Subcutaneous abdominal adipose tissue (tissue), 5 donors: ENCODE results near the gene UNC93A.
A peak's percentile ranks its signal among the peaks of the same experiment; 100 is the strongest.
"Not testable (repeated sequence)": the region's sequence is repeated elsewhere in the genome, so short reads cannot be mapped to it uniquely, and the experiment has no call there.

Experiments
- H3K27ac ChIP-seq: one replicate; pipeline ENCODE4 v1.7.0; 2013; ENCODE audit warnings: low read depth, mild to moderate bottlenecking, inconsistent platforms, low read length, moderate library complexity
- H3K27me3 ChIP-seq, 5 donors: one replicate each; pipeline ENCODE4 v1.7.0; 2013; ENCODE audit warnings: low read length in 5 of 5, inconsistent platforms in 1 of 5; ENCODE audit not compliant: control insufficient read depth in 5 of 5, insufficient read depth in 4 of 5
- H3K36me3 ChIP-seq, 5 donors: one replicate each; pipeline ENCODE4 v1.7.0; 2013; ENCODE audit warnings: low read length in 5 of 5; ENCODE audit not compliant: control insufficient read depth in 5 of 5, insufficient read depth in 5 of 5
- H3K4me1 ChIP-seq, 5 donors: one replicate each; pipeline ENCODE4 v1.7.0; 2013; ENCODE audit warnings: low read length in 5 of 5, mild to moderate bottlenecking in 3 of 5, moderate library complexity in 1 of 5; ENCODE audit not compliant: control insufficient read depth in 5 of 5, insufficient read depth in 5 of 5
- H3K4me3 ChIP-seq, 5 donors: one replicate each; pipeline ENCODE4 v1.7.0; 2013; ENCODE audit warnings: low read length in 5 of 5, low read depth in 1 of 5
- H3K9ac ChIP-seq, 5 donors: one replicate each; pipeline ENCODE4 v1.7.0; 2013; ENCODE audit warnings: low read length in 5 of 5, mild to moderate bottlenecking in 4 of 5, moderate library complexity in 3 of 5
- H3K9me3 ChIP-seq, 5 donors: one replicate each; pipeline ENCODE4 v1.7.0; 2013; ENCODE audit warnings: low read length in 5 of 5; ENCODE audit not compliant: control insufficient read depth in 5 of 5
- donor health status: healthy.
- donor health status: healthy.
- donor health status: healthy.
- donor health status: healthy.
- donor health status: healthy.

UNC93A gene

GRCh38 chr6:167350731-167351655, 59.9 kb downstream of the UNC93A start:
- H3K4me3 ChIP-seq: peak overlapping the region; percentile 25 to 68 (median 55)
- H3K36me3 ChIP-seq: no peaks in the 10 kb centered on the region
- peaks cover 0 to 18% (median 11%) of the 10 kb centered on the region in 5 donors for H3K4me1 ChIP-seq
- no peak overlapping the region for H3K27ac ChIP-seq
- H3K9ac ChIP-seq: no peak overlapping the region
- peaks cover 0 to 10% (median 0%) of the 10 kb centered on the region in 5 donors for H3K9me3 ChIP-seq
- peaks cover 0 to 23% (median 11%) of the 10 kb centered on the region in 5 donors for H3K27me3 ChIP-seq

- peaks cover 2 to 28% (median 11%) of the 10 kb centered on the region in 5 donors for H3K27me3 ChIP-seq
- H3K27ac ChIP-seq: no peak overlapping the region
- no peak overlapping the region for H3K9ac ChIP-seq
- peaks cover 0 to 18% (median 11%) of the 10 kb centered on the region in 5 donors for H3K4me1 ChIP-seq
- H3K9me3 ChIP-seq: peaks cover 0 to 10% (median 0%) of the 10 kb centered on the region in 5 donors
- H3K36me3 ChIP-seq: no peaks in the 10 kb centered on the region
- H3K4me3 ChIP-seq: peak overlapping the region in 2 of 5 donors; percentile 55 to 68
Measured at GRCh38 chr6:167351656-167352345, 60.7 kb downstream of the UNC93A start.

- Histone ChIP-seq H3K4me1 (no peaks in the 10 kb centered on the region), H3K36me3 (no peaks in the 10 kb centered on the region), H3K9me3 (peaks cover 0 to 10% (median 0%) of the 10 kb centered on the region in 5 donors), H3K4me3 (no peak overlapping the region), H3K9ac (no peak overlapping the region), H3K27me3 (peaks cover 3 to 13% (median 7%) of the 10 kb centered on the region in 5 donors), H3K27ac (no peak overlapping the region)
Measured at GRCh38 chr6:167356874-167357273, 65.8 kb downstream of the UNC93A start.

- not testable (repeated sequence) for H3K4me1 ChIP-seq, H3K9me3 ChIP-seq, H3K36me3 ChIP-seq, H3K4me3 ChIP-seq, H3K27ac ChIP-seq, H3K9ac ChIP-seq
- peaks cover 3 to 14% (median 7%) of the 10 kb centered on the region in 5 donors for H3K27me3 ChIP-seq
Measured at GRCh38 chr6:167358394-167358793, 67.3 kb downstream of the UNC93A start.

GRCh38 chr6:167361170-167361569, 70.1 kb downstream of the UNC93A start:
- H3K27ac ChIP-seq, H3K36me3 ChIP-seq, H3K9me3 ChIP-seq, H3K27me3 ChIP-seq, H3K4me3 ChIP-seq, H3K4me1 ChIP-seq, H3K9ac ChIP-seq: not testable (repeated sequence)
